OCI-LY1 (cell line): ENCODE data around the gene FOXS1.

Experiments
- H2AFZ ChIP-seq: fragments of 200-600 bp; sonication (generic), shearing (Covaris generic); 2 replicates; pipeline ENCODE4 v1.6.0; 2014; ENCODE audit warnings: antibody characterized with exemption, mild to moderate bottlenecking, low read length
- H3F3A ChIP-seq: fragments of 200-600 bp; sonication (generic), shearing (Covaris generic); 2 replicates; pipeline ENCODE4 v1.6.0; 2014; ENCODE audit warnings: mild to moderate bottlenecking, antibody characterized with exemption, low read length, moderate library complexity; ENCODE audit not compliant: insufficient read depth
- H3K27ac ChIP-seq: fragments of 200-600 bp; sonication (generic); 2 replicates; pipeline ENCODE4 v1.5.1; 2014; ENCODE audit warnings: low read length, mixed run types, mild to moderate bottlenecking, low read depth; ENCODE audit not compliant: poor library complexity, severe bottlenecking
- H3K27me3 ChIP-seq: fragments of 200-600 bp; sonication (generic); 2 replicates; pipeline ENCODE4 v1.6.0; 2014; ENCODE audit warnings: antibody characterized with exemption, mild to moderate bottlenecking, low read length, moderate library complexity; ENCODE audit not compliant: insufficient read depth
- H3K36me3 ChIP-seq: fragments of 200-600 bp; sonication (generic); 2 replicates; pipeline ENCODE4 v1.6.1; 2014; ENCODE audit warnings: mild to moderate bottlenecking, antibody characterized with exemption, low read length, moderate library complexity, mixed read lengths; ENCODE audit not compliant: insufficient read depth
- H3K4me1 ChIP-seq: fragments of 200-600 bp; sonication (generic); 2 replicates; pipeline ENCODE4 v1.5.1; 2014; ENCODE audit warnings: mild to moderate bottlenecking, low read length, moderate library complexity; ENCODE audit not compliant: insufficient read depth, severe bottlenecking
- H3K4me2 ChIP-seq: fragments of 200-600 bp; sonication (generic), shearing (Covaris generic); 2 replicates; pipeline ENCODE4 v1.6.1; 2014; ENCODE audit warnings: low read length
- H3K4me3 ChIP-seq: fragments of 200-600 bp; sonication (generic); 2 replicates; pipeline ENCODE4 v1.5.1; 2014; ENCODE audit warnings: low read length, low read depth, mild to moderate bottlenecking, mixed read lengths; ENCODE audit not compliant: poor library complexity, severe bottlenecking
- H3K79me2 ChIP-seq: fragments of 200-600 bp; shearing (Covaris generic); 2 replicates; pipeline ENCODE4 v1.6.1; 2016; ENCODE audit warnings: mixed run types, low read length, mixed read lengths; ENCODE audit not compliant: insufficient read depth
- H3K9ac ChIP-seq: fragments of 200-600 bp; sonication (generic), shearing (Covaris generic); 2 replicates; pipeline ENCODE4 v1.6.1; 2014; ENCODE audit warnings: mild to moderate bottlenecking, low read length, mixed read lengths
- H3K9me2 ChIP-seq: fragments of 200-600 bp; sonication (generic), shearing (Covaris generic); 2 replicates; pipeline ENCODE4 v1.6.1; 2014; ENCODE audit warnings: low read depth, mild to moderate bottlenecking, low read length, mixed read lengths
- H3K9me3 ChIP-seq: fragments of 200-600 bp; shearing (Covaris generic); 2 replicates; pipeline ENCODE4 v1.6.1; 2014; ENCODE audit warnings: low read length, mixed read lengths
- H4K20me1 ChIP-seq: fragments of 200-600 bp; sonication (generic), shearing (Covaris generic); 2 replicates; pipeline ENCODE4 v1.6.0; 2016; ENCODE audit warnings: mild to moderate bottlenecking, low read length; ENCODE audit not compliant: insufficient read depth
- EZH2 ChIP-seq: fragments of 200-600 bp; sonication (generic), shearing (Covaris generic); IDR thresholded peaks from 2 replicates; pipeline ENCODE4 v1.8.0; 2017; ENCODE audit warnings: borderline replicate concordance, mixed run types, mild to moderate bottlenecking, antibody characterized with exemption, low read length, moderate library complexity, mixed read lengths
- TF ChIP-seq, protein P1 (sequence below): fragments of 200-600 bp; sonication (generic), shearing (Covaris generic); IDR thresholded peaks from 2 replicates; pipeline ENCODE4 v1.5.1; 2017; ENCODE audit warnings: mild to moderate bottlenecking, antibody characterized with exemption, low read length, moderate library complexity, mixed read lengths

FOXS1 gene

DNA sequence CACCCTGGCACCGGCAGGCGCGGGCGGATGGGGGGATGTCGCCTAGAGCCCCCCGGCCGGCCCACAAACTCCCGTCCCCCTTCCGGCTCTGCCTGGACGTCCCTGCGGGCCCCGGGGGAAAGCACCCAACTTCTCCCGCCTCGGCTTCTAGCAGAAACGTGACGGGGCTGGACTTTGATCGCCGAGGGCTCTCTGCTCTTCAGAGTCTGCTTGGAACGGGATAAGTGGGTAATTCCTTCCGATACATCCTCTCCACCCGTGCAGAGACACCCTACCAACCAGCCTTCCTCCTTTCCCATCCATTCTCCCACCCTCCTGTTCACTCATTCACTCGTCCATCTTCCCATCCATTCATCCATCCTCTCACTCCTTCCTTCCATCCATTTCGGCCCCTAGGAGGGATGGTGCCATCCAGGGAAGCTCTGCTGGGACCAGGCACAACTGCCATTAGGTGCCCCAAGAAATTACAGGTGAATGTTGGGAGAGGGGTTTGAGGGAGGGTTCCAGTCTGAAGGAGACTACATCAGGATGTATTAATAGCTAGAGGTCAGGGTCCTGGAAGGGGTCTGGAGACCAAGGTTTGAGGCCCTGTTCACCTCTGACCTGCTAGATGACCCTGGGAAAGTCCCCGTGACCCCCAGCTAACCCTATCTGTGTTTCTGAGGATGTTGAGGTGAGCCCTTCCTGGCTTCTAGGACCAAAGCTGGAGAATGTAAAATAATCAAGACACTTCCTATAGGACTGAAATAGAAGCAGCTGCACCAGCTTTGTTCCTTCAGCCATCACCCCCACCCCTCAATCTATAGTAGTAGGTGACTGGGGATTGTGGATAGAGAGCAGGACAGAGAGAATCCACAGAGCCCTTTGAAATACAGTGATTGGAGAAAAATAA, 25.6 kb upstream of the FOXS1 start:
- Histone ChIP-seq H4K20me1 (no peaks in the 10 kb centered on the region), H3K9ac (no peak overlapping the region; the same call in 1 of the 2 replicates), H3K9me3 (no peaks in the 10 kb centered on the region), H3K9me2 (no peaks in the 10 kb centered on the region), H3K4me2 (peak overlapping the region; percentile 60), H3K36me3 (no peaks in the 10 kb centered on the region), H3K27me3 (0 out of 2 replicates have a peak, but pooled peaks cover 11% of the 10 kb centered on the region), H3K4me1 (peaks cover 11% of the 10 kb centered on the region), H3K27ac (no peak overlapping the region), H3K79me2 (no peaks in the 10 kb centered on the region), H3K4me3 (peak overlapping the region; percentile 51), H2AFZ (no peak overlapping the region), H3F3A (no peaks in the 10 kb centered on the region)
- TF ChIP-seq, protein P1, sequence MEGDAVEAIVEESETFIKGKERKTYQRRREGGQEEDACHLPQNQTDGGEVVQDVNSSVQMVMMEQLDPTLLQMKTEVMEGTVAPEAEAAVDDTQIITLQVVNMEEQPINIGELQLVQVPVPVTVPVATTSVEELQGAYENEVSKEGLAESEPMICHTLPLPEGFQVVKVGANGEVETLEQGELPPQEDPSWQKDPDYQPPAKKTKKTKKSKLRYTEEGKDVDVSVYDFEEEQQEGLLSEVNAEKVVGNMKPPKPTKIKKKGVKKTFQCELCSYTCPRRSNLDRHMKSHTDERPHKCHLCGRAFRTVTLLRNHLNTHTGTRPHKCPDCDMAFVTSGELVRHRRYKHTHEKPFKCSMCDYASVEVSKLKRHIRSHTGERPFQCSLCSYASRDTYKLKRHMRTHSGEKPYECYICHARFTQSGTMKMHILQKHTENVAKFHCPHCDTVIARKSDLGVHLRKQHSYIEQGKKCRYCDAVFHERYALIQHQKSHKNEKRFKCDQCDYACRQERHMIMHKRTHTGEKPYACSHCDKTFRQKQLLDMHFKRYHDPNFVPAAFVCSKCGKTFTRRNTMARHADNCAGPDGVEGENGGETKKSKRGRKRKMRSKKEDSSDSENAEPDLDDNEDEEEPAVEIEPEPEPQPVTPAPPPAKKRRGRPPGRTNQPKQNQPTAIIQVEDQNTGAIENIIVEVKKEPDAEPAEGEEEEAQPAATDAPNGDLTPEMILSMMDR = no peak
- TF ChIP-seq EZH2 = no peak

DNA sequence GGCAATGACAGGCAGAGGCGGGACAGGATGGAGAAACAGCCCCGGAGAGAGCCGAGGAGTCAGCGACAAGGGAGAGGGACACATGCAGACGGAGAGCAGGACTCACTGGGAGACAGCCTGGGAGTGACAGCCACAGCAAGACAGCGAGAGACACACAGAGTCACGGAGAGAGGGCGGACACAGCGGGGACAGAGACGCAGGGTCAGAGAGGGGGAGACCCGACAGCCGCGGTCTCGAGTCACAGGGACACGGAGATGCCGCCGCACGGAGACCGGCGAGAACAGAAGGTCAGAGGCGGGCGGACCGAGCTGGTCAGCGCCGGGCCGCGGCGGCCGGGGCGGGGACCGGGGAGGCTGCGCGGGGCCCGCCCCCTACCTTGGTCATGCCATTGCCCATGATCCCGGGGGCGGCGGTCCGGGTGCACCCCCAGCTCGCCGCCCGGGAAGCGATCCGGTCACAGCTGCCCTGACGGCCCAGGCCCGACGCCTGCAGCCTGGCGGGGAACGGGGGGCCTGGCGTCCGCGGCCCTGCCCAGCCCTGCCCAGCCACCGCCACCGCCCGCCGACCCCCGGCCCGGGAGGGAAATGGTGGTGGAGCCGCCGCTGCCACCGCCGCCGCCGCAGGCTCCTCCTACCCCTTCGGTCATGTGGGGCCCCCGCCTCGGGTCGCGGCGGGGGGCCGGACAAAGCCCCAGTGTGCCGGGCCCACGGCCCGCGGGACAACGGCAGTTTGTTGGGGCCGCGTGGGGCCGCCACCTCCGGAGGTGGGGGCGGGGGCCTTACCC, 24.7 kb upstream of the FOXS1 start, which contains the start of the genes DUSP15 and TTLL9:
TSS of gene DUSP15 (minus strand) at position 586 of the 784 bp plus-strand sequence. CDS start at position 396, 190 bp downstream.
TSS of gene TTLL9 (plus strand) at position 693 of the 784 bp plus-strand sequence. CDS start 493 bp downstream, outside the sequence.
- peak within 1 kb of the TSS; percentile 60 for H3K4me2 ChIP-seq

DNA sequence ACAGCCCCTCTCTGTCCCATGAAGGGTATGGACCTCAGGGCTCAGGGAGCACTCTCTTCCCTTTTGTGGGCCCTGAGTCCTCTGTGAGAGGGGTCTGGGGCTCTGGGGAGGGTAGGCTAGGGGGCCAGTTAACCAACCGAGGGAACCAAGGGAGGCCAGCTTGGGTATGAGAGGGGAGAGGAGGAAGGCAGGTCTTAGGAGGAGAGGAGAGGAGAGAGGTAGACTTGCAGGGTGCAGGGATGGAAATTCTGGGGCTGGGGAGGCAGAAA, 24.2 kb upstream of the FOXS1 start:
- Histone ChIP-seq H4K20me1 (no peaks in the 10 kb centered on the region), H3K27ac (no peak overlapping the region), H2AFZ (no peak overlapping the region), H3K9ac (no peak overlapping the region; the same call in 1 of the 2 replicates), H3K4me1 (peaks cover 11% of the 10 kb centered on the region), H3F3A (no peaks in the 10 kb centered on the region), H3K4me3 (peak overlapping the region; percentile 51), H3K9me3 (no peaks in the 10 kb centered on the region), H3K4me2 (peak overlapping the region; percentile 60), H3K36me3 (no peaks in the 10 kb centered on the region), H3K27me3 (0 out of 2 replicates have a peak, but pooled peaks cover 11% of the 10 kb centered on the region), H3K9me2 (no peaks in the 10 kb centered on the region), H3K79me2 (no peaks in the 10 kb centered on the region)
- TF ChIP-seq EZH2 = no peak
- TF ChIP-seq, protein P1 = no peak

More for the DNA sequence above, 24.7 kb upstream of the FOXS1 start, which contains the start of the genes DUSP15 and TTLL9:
- H2AFZ ChIP-seq = no peak within 1 kb of the TSS
- 0 out of 2 replicates have a peak, but pooled peaks cover 11% of the 10 kb centered on the region for H3K27me3 ChIP-seq
- no peaks in the 10 kb centered on the region for H3K79me2 ChIP-seq
- no peaks in the 10 kb centered on the region for H3K9me3 ChIP-seq
- TF ChIP-seq, protein P1 = no peak
- no peak for TF ChIP-seq EZH2
- peaks cover 11% of the 10 kb centered on the region for H3K4me1 ChIP-seq
- H4K20me1 ChIP-seq = no peaks in the 10 kb centered on the region
- no peaks in the 10 kb centered on the region for H3K36me3 ChIP-seq
- peak within 1 kb of the TSS; percentile 51 for H3K4me3 ChIP-seq
- H3K9me2 ChIP-seq = no peaks in the 10 kb centered on the region
- H3K27ac ChIP-seq = no peak within 1 kb of the TSS
- H3K9ac ChIP-seq = no peak within 1 kb of the TSS; the same call in 1 of the 2 replicates
- no peaks in the 10 kb centered on the region for H3F3A ChIP-seq
